Activated T-helper 1 cell treated with Interleukin-2 at 50 U/mL for 16 hours (primary cell): ENCODE results near the gene OR11L1.

Source experiments
- DNase-seq: peaks from one replicate; pipeline ENCODE4 v3.0.0-alpha.2; 2020; ENCODE audit warnings: low read depth

OR11L1 gene, protein sequence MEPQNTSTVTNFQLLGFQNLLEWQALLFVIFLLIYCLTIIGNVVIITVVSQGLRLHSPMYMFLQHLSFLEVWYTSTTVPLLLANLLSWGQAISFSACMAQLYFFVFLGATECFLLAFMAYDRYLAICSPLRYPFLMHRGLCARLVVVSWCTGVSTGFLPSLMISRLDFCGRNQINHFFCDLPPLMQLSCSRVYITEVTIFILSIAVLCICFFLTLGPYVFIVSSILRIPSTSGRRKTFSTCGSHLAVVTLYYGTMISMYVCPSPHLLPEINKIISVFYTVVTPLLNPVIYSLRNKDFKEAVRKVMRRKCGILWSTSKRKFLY

DNA sequence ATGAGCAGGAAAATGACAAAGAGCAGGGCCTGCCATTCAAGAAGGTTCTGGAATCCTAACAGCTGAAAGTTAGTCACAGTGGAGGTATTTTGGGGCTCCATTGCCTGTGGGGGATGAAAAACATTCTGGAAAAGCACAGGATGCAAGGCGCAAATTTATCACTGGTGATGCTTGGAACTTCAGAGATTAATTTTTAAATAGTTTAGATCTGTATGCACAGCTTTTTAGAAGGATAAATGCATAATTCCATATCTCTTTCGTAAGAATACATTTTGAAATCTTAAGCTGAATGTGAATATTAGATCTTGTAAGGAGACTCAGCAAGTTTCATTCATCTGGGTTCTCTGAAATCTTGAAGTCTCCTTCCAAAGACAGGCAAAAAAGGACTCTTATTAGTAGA is at the start of gene OR11L1:
Gene OR11L1, minus strand, starts transcription at position 101 of the 400 bp plus-strand sequence. Its CDS starts 0 bp downstream, at position 101.
- no peak for DNase-seq

DNA sequence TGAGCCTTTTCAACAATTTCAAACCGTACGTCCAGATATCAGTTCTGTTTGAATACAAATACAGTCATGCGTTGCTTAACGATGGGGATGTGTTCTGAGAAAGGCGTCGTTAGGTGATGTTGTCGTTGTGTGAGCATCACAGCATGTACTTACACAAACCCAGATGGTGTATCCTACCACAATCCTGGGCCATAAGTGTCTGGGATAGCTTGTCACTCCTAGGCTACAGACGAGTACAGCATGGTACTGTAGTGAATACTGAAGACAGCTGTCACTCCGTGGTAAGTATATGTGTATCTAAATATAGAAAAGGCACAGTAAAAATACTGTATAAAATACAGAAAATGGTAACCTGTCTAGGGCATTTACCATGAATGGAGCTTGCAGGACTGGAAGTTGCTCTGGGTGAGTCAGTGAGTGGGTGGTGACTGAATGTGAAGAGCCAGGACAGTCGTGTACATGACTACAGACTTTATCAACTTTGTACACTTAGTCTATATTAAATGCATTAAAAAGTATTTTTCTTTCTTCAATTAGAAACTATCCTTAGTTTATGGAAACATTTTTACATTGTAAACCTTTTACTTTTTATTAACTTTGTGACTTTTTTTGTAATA is 43.2 kb upstream of the OR11L1 start:
- DNase-seq, result no peak

DNA sequence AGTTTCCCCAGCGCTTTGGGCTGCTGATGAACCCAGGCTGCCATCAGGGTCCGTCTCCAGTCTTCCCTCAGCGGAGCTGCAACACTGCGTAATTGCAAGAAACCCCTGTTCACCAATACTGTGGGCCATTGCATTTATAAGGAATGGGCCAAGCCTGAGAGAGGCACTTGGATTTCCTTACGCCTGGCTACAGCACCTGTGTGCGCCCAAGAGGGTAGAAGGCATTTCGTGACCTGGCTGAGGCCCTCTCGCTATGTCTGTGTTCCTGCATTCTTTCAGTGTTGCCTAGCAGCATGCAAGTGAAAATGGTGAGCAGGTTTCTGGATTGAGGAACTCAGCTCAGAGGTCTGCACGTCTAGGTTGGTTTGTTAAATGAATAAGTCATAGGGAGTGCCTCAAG is 41.6 kb upstream of the OR11L1 start:
- no peak for DNase-seq

DNA sequence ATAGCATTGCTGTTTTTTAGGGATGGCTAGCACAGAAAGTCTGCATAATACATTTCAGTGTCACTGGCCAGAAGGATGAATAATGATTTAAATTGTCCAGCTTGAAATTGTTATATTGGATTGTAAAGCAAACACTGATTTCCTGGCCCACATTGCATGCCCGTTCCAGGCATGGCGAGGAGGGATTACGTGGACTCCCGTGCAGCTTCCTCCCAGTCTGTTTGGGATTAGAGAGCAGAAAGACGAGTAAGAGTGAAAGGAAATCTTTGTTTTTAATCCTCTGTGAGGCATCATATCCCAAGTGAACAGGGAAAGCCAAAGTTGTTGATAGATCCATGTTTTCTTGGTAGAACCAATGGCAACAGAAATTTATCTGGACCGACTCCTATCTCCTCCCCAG is 23.7 kb upstream of the OR11L1 start:
- DNase-seq, result no peak

DNA sequence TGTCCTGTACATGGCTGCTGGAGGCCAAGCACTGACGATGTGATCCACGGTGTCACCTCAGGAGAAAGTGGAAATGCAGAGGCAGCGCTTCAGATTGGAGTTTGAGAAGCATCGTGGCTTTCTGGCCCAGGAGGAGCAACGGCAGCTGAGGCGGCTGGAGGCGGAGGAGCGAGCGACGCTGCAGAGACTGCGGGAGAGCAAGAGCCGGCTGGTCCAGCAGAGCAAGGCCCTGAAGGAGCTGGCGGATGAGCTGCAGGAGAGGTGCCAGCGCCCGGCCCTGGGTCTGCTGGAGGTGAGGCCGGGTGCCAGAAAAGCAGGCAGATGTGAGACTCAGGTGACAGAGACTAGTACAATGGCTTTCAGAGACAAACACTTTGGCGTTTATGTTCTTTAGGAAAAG is 22.9 kb upstream of the OR11L1 start:
- no peak for DNase-seq

DNA sequence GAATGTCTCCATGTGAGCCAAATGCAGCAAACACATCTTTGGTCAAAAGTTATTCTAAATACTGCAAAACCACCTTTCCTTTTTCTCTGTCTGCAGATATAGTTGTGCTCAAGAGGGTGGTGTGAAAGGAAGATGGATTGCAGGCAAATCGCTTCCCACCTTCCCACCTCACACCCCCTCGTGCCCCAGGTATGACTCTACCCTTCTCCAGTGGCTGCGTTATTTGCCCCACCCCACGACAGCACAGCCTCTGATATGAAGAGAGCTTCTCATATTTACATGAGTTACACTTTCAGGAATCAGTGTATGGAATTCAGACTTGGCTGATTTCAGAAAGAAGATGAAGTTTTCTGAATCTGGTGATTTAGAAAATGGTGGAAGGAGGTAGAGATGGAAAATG is 21.1 kb upstream of the OR11L1 start:
- DNase-seq, result no peak

DNA sequence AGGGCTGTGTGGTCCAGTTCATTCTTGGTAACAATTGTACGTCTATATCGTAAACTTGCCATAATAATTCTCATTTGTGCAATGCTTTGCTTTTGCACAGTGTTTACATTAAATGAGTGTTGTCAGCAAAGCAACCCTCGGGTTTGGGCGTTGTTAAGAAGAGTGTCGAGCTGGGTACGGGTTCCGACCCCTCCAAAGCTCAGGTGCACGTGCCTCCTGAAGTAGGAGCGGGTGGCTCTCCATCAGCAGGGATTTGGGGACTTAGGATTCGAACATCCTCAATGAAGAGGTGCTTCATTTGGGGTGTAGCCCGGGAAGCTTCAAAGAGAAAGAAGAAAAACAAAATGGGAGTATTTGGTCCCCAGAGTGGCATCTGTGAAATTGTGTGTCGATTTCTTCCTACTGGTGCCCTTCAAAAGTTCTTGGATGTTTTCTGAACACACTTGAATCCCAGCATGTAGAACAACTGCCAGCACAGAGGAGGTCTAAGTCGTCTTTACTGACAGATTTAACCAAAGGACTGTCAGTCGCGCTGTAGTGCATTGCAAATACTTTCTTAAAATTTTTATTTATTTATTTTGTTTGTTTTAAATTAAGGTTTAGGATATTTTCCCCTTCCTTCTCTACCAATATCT is 16.4 kb upstream of the OR11L1 start:
- no peak for DNase-seq

DNA sequence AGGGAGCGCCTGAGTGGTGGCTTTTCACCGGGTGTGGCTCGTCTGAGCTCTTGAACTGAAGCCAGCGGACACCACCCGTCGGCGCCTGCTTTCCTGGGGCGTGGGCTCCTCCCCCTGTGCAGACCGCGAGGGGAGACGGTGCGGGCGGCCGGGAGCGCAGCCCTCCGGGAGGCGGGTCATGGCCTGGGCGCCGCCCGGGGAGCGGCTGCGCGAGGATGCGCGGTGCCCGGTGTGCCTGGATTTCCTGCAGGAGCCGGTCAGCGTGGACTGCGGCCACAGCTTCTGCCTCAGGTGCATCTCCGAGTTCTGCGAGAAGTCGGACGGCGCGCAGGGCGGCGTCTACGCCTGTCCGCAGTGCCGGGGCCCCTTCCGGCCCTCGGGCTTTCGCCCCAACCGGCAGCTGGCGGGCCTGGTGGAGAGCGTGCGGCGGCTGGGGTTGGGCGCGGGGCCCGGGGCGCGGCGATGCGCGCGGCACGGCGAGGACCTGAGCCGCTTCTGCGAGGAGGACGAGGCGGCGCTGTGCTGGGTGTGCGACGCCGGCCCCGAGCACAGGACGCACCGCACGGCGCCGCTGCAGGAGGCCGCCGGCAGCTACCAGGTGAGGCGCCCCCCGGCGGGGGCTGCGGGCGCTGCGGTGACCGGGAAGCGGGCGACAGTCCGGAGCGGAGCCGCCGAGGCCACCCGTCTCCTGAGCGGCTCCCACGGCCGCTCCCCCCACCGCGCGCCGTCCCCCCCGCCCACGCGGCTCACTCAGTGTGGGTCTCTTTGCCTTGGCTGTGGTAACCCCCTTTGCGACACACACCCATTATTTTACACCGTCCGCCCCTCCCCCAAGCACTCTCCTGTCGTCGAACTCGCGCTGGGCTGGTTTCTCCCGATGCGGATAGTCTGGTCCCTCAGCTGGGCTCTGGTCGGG is 15.6 kb upstream of the OR11L1 start, which contains the start of gene TRIM58:
Gene TRIM58, plus strand, starts transcription at position 119 of the 916 bp plus-strand sequence. Its CDS starts 60 bp downstream, at position 179.
- no peak for DNase-seq

DNA sequence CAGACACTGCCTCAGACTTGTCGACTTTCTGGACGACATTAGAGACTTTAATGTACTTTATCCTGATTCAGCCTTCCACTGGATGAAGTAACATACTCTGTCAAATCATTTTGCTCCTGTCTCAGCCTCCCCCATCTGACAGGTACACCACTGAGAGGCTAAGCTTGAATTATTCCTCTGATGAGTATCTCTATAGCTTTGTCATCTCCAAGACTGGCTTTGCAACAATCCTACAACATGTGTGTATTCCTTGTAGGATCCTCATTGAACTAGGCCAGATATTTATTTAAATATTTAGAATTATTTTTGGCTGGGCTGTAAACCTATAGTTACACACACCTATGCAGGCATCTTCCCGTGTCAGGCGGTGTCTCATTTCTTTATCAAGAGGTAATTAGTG is 14.2 kb upstream of the OR11L1 start:
- DNase-seq, result no peak

DNA sequence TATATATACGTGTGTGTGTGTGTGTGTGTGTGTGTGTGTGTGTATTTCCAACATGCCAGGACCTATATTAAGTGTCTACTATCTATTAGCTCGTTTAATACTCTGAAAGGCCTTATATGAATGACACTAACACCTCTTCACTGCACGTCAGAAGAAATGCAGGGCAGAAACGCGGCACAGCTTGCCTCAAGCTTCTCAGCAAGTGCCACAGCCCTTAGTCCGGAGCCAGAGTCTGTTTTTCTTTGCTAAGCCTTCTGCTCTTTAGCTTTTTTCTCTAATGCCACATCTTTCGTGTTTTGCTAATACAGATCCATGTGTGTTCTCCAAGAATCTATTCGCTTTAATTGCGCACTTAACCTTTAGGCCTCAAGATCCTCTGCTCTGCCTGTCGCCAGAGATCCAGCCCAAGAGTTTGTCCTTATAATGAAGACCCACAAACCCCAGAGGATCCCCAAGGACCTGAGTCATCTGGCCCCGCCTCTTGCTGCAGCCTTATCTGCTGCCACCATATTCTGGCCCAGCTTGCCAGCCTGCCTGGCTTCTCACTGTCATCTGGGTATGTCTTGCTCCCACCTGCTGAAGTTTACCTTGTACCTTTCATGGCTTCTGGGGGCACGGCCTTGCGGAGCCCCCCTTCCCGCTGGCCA is 13.3 kb upstream of the OR11L1 start:
- no peak for DNase-seq

DNA sequence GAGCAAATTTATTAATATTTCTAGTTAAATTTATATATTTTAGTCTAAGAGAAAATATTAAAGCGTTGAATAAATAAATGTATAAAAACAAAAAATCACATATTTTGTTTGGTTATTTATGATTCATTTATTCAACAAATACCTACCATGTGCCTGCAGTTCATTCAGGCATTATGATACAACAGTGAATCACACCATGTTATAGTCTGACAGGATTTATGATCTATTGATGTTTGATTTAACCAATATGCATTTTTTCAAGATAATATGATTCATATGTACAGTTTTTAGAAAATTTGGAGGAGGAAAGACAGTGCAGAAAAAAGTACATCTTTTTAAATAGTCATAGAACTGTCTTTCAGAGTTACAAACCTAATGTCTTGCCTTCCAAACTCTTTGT is 7.9 kb upstream of the OR11L1 start:
- no peak for DNase-seq

DNA sequence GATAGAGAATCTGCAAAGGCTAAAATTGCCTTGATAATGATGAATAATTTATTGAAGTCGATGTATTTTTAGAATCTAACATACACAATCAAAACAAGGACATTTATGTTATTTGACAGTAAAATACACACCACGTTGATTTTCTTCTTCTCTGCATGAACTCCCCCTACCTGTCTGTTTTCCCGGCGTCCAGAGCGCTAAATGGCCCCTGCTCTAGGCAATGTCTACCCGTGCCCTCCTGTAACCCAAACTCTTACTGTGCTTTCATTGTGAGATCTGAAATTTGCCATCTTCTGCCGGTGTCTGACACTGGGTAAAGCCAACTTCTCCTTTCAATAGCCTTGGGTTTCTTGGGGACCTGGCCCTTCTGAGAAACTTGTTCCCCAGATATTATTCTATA is 6.7 kb upstream of the OR11L1 start:
- DNase-seq, result no peak

DNA sequence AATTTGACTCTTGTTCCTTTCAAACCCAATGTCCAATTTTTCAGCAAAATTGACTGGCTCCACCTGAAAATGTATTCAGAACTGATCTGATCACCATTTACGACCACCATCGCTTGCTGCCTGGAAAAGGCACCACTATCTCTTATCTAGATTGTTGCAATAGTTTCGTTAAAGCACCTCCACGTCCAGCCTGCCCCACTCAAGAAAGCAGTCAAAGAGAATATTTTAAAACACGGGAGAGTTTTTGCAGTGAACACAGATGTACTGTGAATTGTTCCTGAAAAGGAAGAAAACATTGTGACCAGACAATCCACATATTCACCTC is 4.0 kb upstream of the OR11L1 start:
- no peak for DNase-seq

DNA sequence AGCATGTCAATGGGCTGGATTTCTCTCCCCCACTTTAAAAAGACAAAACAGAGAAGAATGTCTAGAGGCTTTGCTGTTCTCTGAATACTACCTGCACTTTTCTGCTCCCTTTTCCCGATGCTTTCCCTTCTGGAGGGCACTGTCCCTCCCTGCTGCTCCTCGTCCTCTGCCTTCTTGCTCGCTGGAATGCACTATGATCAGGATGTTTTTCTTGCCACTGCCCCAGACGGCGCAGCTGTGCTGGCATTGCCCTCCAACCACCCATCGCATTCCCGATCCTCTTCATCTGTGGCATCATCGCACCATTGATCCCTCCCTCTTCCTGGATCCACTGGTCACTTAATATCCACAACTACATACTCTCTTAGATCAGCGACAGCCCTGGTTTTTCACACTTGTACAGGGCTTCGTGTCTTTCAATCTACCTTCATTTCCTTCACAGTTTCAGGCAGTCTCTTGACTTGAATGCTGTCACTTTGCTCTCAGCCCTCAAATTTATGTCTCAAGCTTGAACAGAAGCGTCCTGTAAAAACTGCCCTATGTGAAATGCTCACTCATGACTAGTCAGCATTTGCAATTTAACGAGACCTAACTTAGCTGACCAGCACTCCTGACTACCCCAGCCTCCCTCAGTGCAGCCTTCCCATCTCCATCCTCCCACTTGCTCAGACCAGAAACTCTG is 3.5 kb upstream of the OR11L1 start:
- DNase-seq, result no peak

DNA sequence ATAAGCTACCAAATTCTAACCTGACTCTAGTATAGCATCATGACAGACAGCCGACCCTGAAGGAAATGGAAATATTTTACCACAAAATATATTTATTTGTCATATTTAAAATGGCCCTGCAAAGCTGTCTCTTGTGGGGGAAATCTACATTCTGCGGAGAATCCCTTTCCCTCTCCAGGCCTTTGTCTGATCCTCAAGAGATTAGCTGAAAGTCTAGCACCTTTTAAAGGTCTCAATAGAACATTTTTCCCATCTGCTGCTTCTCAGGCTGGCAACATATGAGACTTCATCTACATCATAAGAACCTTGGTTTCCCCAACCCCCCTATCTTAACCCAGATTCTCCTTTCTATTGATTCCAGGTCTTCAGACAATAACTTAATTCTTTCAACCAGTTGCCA is 1.7 kb upstream of the OR11L1 start:
- DNase-seq, result no peak

DNA sequence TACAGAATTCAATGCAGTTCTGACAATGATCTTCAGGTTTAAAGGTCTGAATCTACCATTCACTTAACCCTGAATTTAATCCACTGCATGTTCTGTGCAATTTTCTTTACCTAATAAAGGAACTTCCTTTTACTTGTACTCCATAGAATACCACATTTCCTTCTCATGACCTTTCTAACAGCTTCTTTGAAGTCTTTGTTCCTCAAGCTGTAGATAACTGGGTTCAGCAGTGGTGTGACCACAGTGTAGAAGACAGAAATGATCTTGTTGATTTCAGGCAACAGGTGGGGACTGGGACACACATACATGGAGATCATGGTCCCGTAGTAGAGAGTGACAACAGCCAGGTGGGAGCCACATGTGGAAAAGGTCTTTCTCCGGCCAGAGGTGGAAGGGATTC is 878 bp downstream of the OR11L1 start:
- DNase-seq, result no peak

DNA sequence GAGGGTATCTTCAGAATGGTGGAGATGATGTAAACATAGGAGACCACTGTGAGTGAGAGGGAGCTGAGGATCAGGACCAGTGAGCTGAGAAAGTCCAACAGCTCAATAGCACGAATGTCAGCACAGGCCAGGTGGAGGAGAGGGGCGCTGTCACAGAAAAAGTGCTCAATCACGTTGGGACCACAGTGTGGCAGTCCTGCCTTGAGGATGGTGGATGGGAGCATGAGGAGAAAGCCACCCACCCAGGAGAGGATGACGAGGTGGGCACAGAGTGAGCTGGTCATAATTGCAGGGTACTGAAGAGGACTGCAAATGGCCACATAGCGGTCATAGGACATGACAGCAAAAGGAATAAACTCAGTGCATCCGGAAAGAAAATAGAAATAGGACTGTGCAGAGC is 8.1 kb downstream of the OR11L1 start:
- DNase-seq, result no peak

DNA sequence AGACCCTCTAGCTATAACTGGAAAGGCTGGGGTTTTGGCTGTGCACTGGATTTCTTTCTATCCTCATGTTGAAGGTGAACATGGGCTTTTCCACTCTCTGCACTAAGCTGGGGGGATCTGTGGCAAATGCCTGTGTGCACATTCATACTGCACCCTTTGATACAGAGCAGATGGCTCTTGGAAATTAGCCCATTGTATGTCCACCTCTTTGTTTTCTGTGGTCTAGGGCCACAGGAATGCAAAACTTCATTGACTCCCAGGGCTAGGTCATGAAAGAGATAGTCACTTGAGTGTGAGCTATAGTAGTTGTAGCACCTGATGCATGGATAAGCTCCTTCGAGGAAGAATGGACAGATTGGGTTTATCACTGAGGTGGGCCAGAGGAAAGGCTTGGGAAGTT is 12.0 kb downstream of the OR11L1 start:
- no peak for DNase-seq

DNA sequence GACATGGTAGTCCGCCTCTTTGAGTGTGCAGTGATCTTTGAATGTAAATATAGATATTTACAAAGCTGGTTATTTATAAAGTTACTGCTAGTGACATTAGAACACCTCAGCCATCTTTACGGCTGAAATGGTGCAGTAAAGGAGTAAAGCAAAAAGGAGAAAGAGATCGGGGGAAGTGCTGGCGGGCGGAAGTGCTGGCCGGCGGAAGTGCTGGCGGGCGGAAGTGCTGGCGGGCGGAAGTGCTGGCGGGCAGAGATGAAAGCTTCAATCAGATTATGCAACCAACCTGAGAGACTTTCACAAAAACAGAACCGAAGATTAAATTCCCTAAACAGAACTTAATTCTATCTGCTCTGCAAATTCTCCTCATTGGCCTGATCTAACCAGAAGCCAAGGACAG is 16.3 kb downstream of the OR11L1 start:
- no peak for DNase-seq

DNA sequence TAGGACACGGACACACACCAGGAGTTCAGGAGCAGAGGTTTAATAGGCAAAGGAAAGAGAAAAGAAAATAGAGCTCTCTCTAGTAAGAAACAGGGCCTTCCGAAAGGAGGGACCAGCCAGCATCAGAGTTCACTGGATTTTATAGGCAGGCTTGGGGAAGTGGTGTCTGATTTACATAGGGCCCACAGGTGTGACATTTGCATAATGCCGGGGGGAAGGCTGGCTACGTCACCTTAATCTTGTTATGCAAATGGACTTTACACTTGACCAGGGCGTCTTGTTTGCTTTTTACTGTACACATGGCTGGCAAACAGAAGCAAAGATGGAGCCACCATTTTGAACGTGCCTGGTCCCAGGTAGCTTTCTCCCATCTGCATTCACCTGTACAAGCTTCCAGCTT is 17.7 kb downstream of the OR11L1 start, which contains the start of gene OR14A16:
Gene OR14A16, minus strand, starts transcription at position 97 of the 400 bp plus-strand sequence. CDS start 8,390 bp downstream, outside the sequence.
- no peak for DNase-seq

DNA sequence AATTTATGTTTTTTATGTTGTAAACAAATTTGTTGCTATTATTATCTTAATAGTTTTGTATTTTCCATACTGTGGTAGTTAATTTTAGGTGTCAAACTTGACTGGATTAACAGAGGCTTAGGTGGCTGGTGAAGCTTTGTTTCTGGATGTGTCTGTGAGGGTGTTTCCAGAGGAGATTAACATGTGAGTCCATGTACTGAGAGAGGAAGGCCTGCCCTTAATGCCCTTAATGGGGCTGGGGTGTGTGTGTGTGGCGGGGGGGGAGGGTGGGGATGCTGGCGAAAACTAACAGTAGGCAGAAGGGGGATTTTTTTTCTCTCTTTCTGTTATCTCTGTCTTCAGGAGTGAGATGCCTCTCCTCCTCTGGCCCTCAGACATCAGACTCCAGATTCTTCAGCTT is 19.6 kb downstream of the OR11L1 start:
- DNase-seq, result no peak
